Aorta (tissue), 5 donors: ENCODE data around the gene TCF3. TPM values are rescaled to one million over a fixed set of nuclear protein-coding genes. Genes with fewer than 3 reads are reported as not detected.
"Not testable (repeated sequence)": the region's sequence is repeated elsewhere in the genome, so short reads cannot be mapped to it uniquely, and the experiment has no call there.

Experiments used
- ATAC-seq: fragments of 200-7000 bp; cut with Tn5 transposase; one replicate; pipeline ENCODE4 v1.9.1; 2022; ENCODE audit warnings: moderate library complexity; ENCODE audit not compliant: low FRiP score
- DNase-seq, 2 donors: peaks; one replicate each; pipeline ENCODE4 v3.0.0-alpha.2; 2020
- H3K27ac ChIP-seq, 2 donors: one replicate each; pipeline ENCODE4 v1.5.1; 2013; ENCODE audit warnings: low read length in 2 of 2, mild to moderate bottlenecking in 2 of 2, moderate library complexity in 2 of 2, control low read depth in 1 of 2, inconsistent platforms in 1 of 2, low read depth in 1 of 2
- H3K27me3 ChIP-seq, 2 donors: one replicate each; pipeline ENCODE4 v1.6.1; 2013; ENCODE audit warnings: control low read depth in 1 of 2, low read length in 1 of 2, mild to moderate bottlenecking in 1 of 2, moderate library complexity in 1 of 2; ENCODE audit not compliant: insufficient read depth in 2 of 2, control insufficient read depth in 1 of 2
- H3K36me3 ChIP-seq, 2 donors: one replicate each; pipeline ENCODE4 v1.6.1; 2013; ENCODE audit warnings: control low read depth in 1 of 2, low read length in 1 of 2, mild to moderate bottlenecking in 1 of 2; ENCODE audit not compliant: insufficient read depth in 2 of 2, control insufficient read depth in 1 of 2
- H3K4me1 ChIP-seq, 2 donors: one replicate each; pipeline ENCODE4 v1.6.1; 2013; ENCODE audit warnings: low read length in 2 of 2, control low read depth in 1 of 2, mild to moderate bottlenecking in 1 of 2, moderate library complexity in 1 of 2; ENCODE audit not compliant: insufficient read depth in 2 of 2, control insufficient read depth in 1 of 2
- H3K4me3 ChIP-seq, 2 donors: one replicate each; pipeline ENCODE4 v1.5.1; 2013; ENCODE audit warnings: low read length in 2 of 2, control low read depth in 1 of 2, mild to moderate bottlenecking in 1 of 2
- H3K9me3 ChIP-seq: one replicate; pipeline ENCODE4 v1.6.1; 2013; ENCODE audit warnings: mild to moderate bottlenecking, low read length; ENCODE audit not compliant: control insufficient read depth
- WGBS, 2 donors: extraction: QIAGEN DNeasy Blood & Tissue Kit; methylation state at CpG; one replicate each; pipeline ENCODE4 v1.1.7; 2013; 5-methylcytosine and 5-hydroxymethylcytosine counted together
- intact Hi-C, 2 donors: fragments of 100-400 bp; cut with DNase I; formaldehyde crosslinking; loops; one replicate each; pipeline versions ENCODE4 v1.14.2 to v1.15.0; 2022
- polyA plus RNA-seq, 2 donors: library from polyadenylated mRNA; stranded (reverse); fragments of 200-250 nt; gene quantifications; one replicate each; pipeline ENCODE4 v1.2.3, GENCODE V29; 2013
- total RNA-seq, 2 donors: library from RNA; stranded (reverse); fragmentation: NEBNext Ultra II Directional; extraction: Animal tissue kit (Norgen Biotek cat#: 25700); gene quantifications; one replicate each; pipeline ENCODE4 v1.2.1, GENCODE V29; 2021
- donor health status: healthy with polysubstance abuse.
- donor health status: Bipolar disorder and iron deficiency.
- donor health status: DM: no; HTN: no; CAD: no.
- donor health status: DM: no; HTN: no; CAD: no.
- donor health status: DM: yes; HTN: yes; CAD: no.

Gene TCF3
- total and polyA plus RNA-seq, 4 donors, result 23.7 to 50.4 (median 34.1) TPM

DNA sequence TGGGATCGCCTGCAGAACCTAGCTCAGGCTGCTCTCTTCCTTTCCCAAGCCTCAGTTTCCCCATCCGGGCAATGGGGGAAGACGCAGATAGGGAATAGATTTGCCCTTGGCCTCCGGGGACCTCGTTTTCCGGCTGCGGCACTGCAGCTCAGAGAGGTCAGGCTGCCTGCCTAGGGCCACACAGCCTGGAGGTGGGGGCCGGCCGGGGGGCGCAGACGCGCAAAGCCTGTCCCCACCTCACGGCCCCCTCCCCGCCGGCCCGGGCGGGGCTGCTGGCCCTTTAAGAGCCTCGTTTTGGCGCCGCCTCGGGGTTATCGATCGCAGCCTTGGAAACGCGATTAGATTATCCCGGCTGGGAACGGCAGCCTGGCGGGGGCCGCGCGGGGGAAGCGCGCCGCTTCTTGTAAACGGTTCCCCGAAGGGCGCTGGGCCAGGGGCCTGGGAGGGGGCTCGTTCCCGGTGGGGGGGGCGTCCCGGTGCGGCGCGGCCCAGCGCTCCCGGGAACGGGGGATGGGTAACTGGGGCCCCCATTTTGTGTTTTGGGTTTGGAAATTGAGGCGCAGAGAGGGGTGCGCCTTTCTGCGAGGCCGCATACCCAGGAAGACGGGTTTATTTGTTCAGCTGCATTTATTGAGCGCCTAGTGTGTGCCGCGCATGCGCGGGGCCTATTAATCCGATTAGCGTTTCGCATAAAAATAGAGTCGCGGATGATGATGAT, 23.4 kb upstream of the TCF3 start:
- no peak overlapping the region for H3K27ac ChIP-seq
- DNase-seq, result no peak
- H3K4me1 ChIP-seq, result no peaks in the 10 kb centered on the region
- no peaks in the 10 kb centered on the region for H3K36me3 ChIP-seq
- H3K9me3 ChIP-seq, result no peaks in the 10 kb centered on the region
- no peak for ATAC-seq
- WGBS, 2 donors, result 8 to 10% methylated on average over 56 to 62 of the region's 62 CpGs
- intact Hi-C loops, result no loop called here
- no peaks in the 10 kb centered on the region for H3K27me3 ChIP-seq
- H3K4me3 ChIP-seq, result no peak overlapping the region

DNA sequence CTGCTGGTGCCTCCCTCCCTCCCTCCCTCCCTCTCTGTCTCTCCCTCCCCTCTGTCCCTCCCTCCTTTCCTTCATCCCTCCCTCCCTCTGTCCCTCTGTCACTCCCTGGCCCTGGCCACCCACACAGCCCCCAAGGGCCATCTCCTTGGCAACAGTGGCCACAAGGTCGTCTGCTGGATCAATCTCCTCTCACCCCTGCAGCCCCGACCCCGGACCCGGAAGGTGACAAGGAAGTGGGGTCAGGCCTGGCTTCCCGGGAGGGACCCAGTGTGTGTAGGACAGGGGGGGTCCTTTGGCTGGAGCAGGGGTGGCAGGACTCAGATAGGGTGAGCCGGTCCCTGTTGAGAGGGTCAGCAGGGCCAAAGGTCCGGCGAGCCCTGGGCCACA, 21.9 kb upstream of the TCF3 start:
- ATAC-seq (no peak), DNase-seq (no peak)
- Histone ChIP-seq H3K27ac (no peak overlapping the region), H3K9me3 (no peaks in the 10 kb centered on the region), H3K36me3 (no peaks in the 10 kb centered on the region), H3K4me1 (no peaks in the 10 kb centered on the region), H3K4me3 (no peak overlapping the region), H3K27me3 (no peaks in the 10 kb centered on the region)
- intact Hi-C loops, result loop anchor here (5.0 kb wide), 1 partner anchor 127 kb away; no protein-coding TSS in a partner anchor
- WGBS, 2 donors, result 27 to 32% methylated on average over 8 of the region's 8 CpGs

DNA sequence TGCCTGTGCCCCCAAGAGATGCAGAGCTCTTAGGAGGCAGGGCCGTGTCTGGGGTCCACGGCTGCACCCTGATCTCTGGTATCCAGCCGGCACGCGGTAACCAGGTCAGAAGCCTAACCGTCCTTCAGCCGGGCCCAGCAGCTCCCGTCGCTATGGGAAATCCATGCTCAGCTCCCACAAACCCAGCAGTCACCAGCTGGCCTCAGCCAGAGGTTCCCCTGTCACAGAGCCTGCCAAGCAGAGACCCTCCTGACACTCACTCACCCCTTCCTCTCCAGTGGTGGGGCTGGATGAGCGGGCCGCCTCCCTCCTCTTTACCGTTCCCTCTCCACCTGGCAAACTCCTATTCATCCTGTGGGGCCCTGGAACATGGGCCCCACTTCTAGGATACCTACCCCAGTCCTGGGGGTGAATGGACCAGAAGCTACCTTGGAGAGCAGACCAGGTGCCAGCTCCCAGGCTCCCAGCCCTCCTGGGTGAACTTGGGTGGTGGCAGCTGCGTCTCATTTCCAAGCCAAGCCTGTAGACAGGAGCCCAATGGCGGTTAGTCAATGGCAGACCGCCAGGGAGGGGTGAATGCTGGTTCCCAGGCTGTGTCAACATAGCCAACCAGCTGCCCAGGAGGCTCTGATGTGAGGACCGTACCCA, 21.4 kb upstream of the TCF3 start:
- 34 to 46% methylated on average over 15 to 16 of the region's 16 CpGs for WGBS, 2 donors
- Histone ChIP-seq H3K9me3 (no peaks in the 10 kb centered on the region), H3K36me3 (no peaks in the 10 kb centered on the region), H3K27me3 (no peaks in the 10 kb centered on the region), H3K4me1 (no peaks in the 10 kb centered on the region), H3K4me3 (no peak overlapping the region), H3K27ac (no peak overlapping the region)
- ATAC-seq, result no peak
- intact Hi-C loops, result loop anchor here (5.0 kb wide), 1 partner anchor 126 kb away; no protein-coding TSS in a partner anchor
- no peak for DNase-seq

DNA sequence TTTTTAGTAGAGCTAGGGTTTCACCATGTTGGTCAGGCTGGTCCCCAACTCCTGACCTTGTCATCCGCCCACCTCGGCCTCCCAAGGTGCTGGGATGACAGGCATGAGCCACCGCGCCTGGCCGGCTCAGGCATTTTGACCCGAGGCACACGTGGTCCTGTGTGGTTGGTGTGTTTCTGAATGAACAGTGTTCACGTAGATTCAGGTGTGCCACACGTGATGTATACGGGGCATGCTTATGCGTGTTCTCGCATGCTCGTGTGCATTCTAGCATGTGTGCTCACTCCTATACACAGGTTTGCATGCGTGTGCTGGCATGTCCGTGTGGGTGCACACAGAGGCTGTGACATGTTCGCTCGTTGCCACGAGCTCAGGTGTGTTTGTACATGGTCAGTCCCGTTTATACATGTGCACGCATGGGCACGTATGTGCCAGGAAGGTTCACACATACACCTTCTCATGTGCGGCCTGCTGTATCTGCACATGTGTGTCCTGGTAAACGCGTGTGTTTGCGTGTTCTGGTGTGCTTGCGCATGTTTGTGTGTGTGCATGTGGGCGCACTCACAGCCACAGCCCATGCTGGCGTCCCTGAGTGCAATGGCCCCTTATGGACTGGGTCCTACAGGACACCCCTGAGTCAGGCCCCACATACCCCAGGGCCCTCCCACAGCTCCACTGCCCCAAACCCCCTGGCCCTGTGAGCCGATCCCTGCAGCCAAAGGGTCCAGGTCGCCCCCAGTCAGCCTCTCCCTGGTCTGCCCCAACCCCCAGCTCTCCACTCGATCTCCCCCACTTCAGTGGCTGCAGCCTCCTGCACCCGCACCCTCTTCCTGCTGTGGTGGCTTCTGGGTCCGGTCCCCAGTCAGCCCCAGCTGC, 20.6 kb upstream of the TCF3 start:
- H3K4me3 ChIP-seq, result no peak overlapping the region
- WGBS, 2 donors, result 73 to 78% methylated on average over 33 of the region's 33 CpGs
- H3K9me3 ChIP-seq, result no peaks in the 10 kb centered on the region
- intact Hi-C loops, result loop anchor here (5.0 kb wide), 1 partner anchor 126 kb away; no protein-coding TSS in a partner anchor
- peaks cover 0 to 1% of the 10 kb centered on the region in 2 donors for H3K27me3 ChIP-seq
- H3K27ac ChIP-seq, result no peak overlapping the region
- no peaks in the 10 kb centered on the region for H3K36me3 ChIP-seq
- DNase-seq (no peak), ATAC-seq (no peak)
- no peaks in the 10 kb centered on the region for H3K4me1 ChIP-seq

DNA sequence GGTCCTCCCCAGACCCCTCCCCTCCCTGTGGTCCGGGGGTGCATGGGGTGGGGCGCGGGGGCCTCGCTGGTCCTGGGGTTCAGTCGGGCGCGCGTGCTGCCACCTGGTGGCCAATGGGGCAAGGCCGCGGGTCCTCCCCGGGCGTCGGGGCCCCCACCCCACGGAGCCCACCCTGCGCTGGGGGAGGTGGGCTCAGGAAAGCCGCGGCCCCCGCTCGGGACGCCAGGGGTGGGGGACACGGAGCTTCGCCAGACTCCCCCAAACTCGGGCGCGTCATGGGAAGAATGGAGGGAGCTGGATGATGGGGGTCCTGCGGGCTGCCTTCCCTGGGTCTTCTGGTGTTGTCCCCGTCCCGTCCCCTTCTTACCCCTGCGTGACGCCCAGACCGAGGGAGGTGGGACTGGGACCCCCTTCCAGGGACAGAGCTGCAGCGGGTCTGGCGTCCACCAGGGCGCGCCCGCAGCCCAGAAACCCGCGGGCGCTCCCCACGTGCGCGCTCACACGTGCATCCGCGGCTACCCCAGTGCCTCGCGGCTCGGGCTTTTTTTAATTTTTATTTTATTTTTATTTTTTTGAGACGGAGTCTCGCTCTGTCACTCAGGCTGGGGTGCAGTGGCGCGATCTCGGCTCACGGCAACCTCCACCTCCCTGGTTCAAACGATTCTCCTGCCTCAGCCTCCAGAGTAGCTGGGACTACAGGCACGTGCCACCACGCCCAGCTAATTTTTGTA, 19.8 kb upstream of the TCF3 start:
- no peaks in the 10 kb centered on the region for H3K36me3 ChIP-seq
- ATAC-seq, result peak; percentile 69
- no peak overlapping the region for H3K4me3 ChIP-seq
- H3K4me1 ChIP-seq, result no peaks in the 10 kb centered on the region
- DNase-seq, result peak in 1 of 2 donors; percentile 86
- 5 to 6% methylated on average over 53 to 57 of the region's 57 CpGs for WGBS, 2 donors
- H3K9me3 ChIP-seq, result no peaks in the 10 kb centered on the region
- H3K27me3 ChIP-seq, result peaks cover 0 to 1% of the 10 kb centered on the region in 2 donors
- no peak overlapping the region for H3K27ac ChIP-seq
- intact Hi-C loops, result loop anchor here (5.0 kb wide), 1 partner anchor 125 kb away; no protein-coding TSS in a partner anchor

DNA sequence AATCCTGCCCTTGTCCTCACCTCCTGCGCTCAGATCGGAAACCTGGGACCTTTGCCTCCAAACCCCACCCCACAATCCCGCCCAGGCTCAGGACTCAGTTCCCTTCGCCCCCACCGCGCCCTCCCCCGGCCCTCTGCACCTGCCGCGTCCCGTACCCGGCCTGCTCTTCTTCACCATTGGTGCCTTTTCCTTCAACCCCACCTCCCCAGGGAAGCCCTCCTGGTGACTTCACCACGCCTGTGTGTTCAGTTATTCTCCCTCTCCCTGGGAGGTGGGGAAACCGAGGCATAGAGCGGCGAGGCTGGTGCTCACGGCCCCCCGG, 19.3 kb upstream of the TCF3 start:
- Histone ChIP-seq H3K36me3 (no peaks in the 10 kb centered on the region), H3K9me3 (no peaks in the 10 kb centered on the region), H3K27ac (no peak overlapping the region), H3K4me3 (no peak overlapping the region), H3K27me3 (peaks cover 0 to 1% of the 10 kb centered on the region in 2 donors), H3K4me1 (no peaks in the 10 kb centered on the region)
- intact Hi-C loops, result loop anchor here (5.0 kb wide), 1 partner anchor 124 kb away; no protein-coding TSS in a partner anchor
- ATAC-seq (no peak), DNase-seq (no peak)
- 2 to 3% methylated on average over 16 to 17 of the region's 17 CpGs for WGBS, 2 donors

DNA sequence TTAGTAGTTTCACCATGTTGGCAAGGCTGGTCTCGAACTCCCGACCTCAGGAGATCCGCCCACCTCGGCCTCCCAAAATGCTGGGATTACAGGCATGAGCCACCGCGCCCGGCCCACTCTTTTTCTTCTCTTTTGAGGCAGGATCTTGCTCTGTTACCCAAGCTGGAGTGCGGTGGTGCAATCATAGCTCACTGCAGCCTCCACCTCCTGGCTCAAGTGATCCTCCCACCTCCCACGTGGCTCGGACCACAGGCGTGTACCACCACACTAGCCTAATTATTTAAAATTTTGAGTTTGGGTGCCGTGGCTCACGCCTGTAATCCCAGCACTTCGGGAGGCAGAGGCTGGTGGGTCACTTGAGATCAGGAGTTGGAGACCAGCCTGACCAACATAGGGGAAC, 18.3 kb upstream of the TCF3 start:
- H3K4me3 ChIP-seq, H3K4me1 ChIP-seq, H3K36me3 ChIP-seq, H3K27me3 ChIP-seq, DNase-seq, ATAC-seq, H3K9me3 ChIP-seq, H3K27ac ChIP-seq: not testable (repeated sequence)
- intact Hi-C loops, result loop anchor here (5.0 kb wide), 1 partner anchor 123 kb away; no protein-coding TSS in a partner anchor
- WGBS, 2 donors, result 46 to 50% methylated on average over 14 of the region's 14 CpGs
